ENCODE results near the gene NTRK3.

- TF ChIP-seq CTCF (IDR thresholded peaks at IDR 0.05) = no peak
- no peak for TF ChIP-seq POLR2A (IDR thresholded peaks at IDR 0.05)
These were observed 181.4 kb downstream of the NTRK3 start for GRCh38 chr15:88075102-88075501.
